PC-3 (cell line): ENCODE data around the gene CAPN3. TPM values are rescaled to one million over a fixed set of nuclear protein-coding genes. Genes with fewer than 3 reads are reported as not detected.

ENCODE experiments used
- ATAC-seq: fragments of 200-7000 bp; cut with Tn5 transposase; 2 replicates; pipeline ENCODE4 v1.9.1; 2020; ENCODE audit warnings: mild to moderate bottlenecking, moderate library complexity
- BruUV-seq: library from RNA; stranded (reverse); fragments of 400-500 nt; replicated peaks from 2 replicates; lab custom pipeline; 2021; lab: Mats Ljungman, UMichigan
- CTCF ChIA-PET: fragments of 300-600 bp; sonication (Branson Sonifier 250); formaldehyde crosslinking; loops from one replicate; lab custom pipeline; 2022; ENCODE audit warnings: antibody characterized with exemption; lab: Charles Lee
- POLR2A ChIA-PET: fragments of 300-600 bp; sonication (Branson Sonifier 250); formaldehyde crosslinking; loops from one replicate; lab custom pipeline; 2022; ENCODE audit warnings: antibody characterized with exemption; ENCODE audit not compliant: unreplicated experiment; lab: Charles Lee
- DNase-seq: peaks from one replicate; pipeline ENCODE4 v3.0.0-alpha.2; 2015
- H2AFZ ChIP-seq: fragments of 300-600 bp; sonication (generic); 2 replicates; pipeline ENCODE4 v1.6.0; 2016; ENCODE audit warnings: antibody characterized with exemption, low read length
- H3F3A ChIP-seq: fragments of 300-600 bp; sonication (generic); one replicate; pipeline ENCODE4 v1.6.0; 2017; ENCODE audit warnings: antibody characterized with exemption, low read length, control low read depth, mild to moderate bottlenecking; ENCODE audit not compliant: unreplicated experiment
- H3K27ac ChIP-seq: fragments of 300-600 bp; sonication (generic); 2 replicates; pipeline ENCODE4 v1.5.1; 2016; ENCODE audit warnings: mild to moderate bottlenecking, low read length
- H3K27me3 ChIP-seq: fragments of 300-600 bp; sonication (generic); 2 replicates; pipeline ENCODE4 v1.6.1; 2016; ENCODE audit warnings: low read length, mixed read lengths
- H3K36me3 ChIP-seq: fragments of 300-600 bp; sonication (generic); 2 replicates; pipeline ENCODE4 v1.6.1; 2016; ENCODE audit warnings: low read depth, mixed run types, low read length, mixed read lengths
- H3K4me1 ChIP-seq: fragments of 300-600 bp; sonication (generic); 2 replicates; pipeline ENCODE4 v1.5.1; 2016; ENCODE audit warnings: low read length; ENCODE audit not compliant: insufficient read depth
- H3K4me2 ChIP-seq: fragments of 300-600 bp; sonication (generic); 2 replicates; pipeline ENCODE4 v1.6.0; 2016; ENCODE audit warnings: low read length
- H3K4me3 ChIP-seq: fragments of 300-600 bp; sonication (generic); 2 replicates; pipeline ENCODE4 v1.5.1; 2016; ENCODE audit warnings: mild to moderate bottlenecking, low read length, mixed read lengths
- H3K79me2 ChIP-seq: fragments of 300-600 bp; sonication (generic); 2 replicates; pipeline ENCODE4 v1.6.1; 2017; ENCODE audit warnings: low read length, mixed read lengths
- H3K9ac ChIP-seq: fragments of 300-600 bp; sonication (generic); 2 replicates; pipeline ENCODE4 v1.6.0; 2016; ENCODE audit warnings: mild to moderate bottlenecking, low read length
- H3K9me2 ChIP-seq: fragments of 300-600 bp; sonication (generic); replicated peaks from 2 replicates; pipeline ENCODE4 v1.6.1; 2016; ENCODE audit warnings: mixed run types, low read length, mixed read lengths
- H3K9me3 ChIP-seq: fragments of 300-600 bp; sonication (generic); 2 replicates; pipeline ENCODE4 v1.6.1; 2016; ENCODE audit warnings: low read length, mixed read lengths
- H4K20me1 ChIP-seq: fragments of 300-600 bp; sonication (generic); 2 replicates; pipeline ENCODE4 v1.6.1; 2016; ENCODE audit warnings: low read length, mixed read lengths
- EZH2 ChIP-seq: fragments of 300-600 bp; sonication (generic); IDR thresholded peaks from one replicate; pipeline ENCODE4 v1.6.1; 2017; ENCODE audit warnings: antibody characterized with exemption, mild to moderate bottlenecking, low read length; ENCODE audit not compliant: unreplicated experiment
- EZH2phosphoT487 ChIP-seq: fragments of 300-600 bp; sonication (generic); IDR thresholded peaks from 2 replicates; pipeline ENCODE4 v1.6.1; 2018; ENCODE audit warnings: mild to moderate bottlenecking, antibody characterized with exemption, low read length, borderline replicate concordance
- intact Hi-C: fragments of 100-400 bp; cut with micrococcal nuclease; formaldehyde crosslinking; loops from 2 replicates; pipeline ENCODE4 v1.9.0; 2023
- total RNA-seq: library from RNA; depleted of rRNA; stranded (reverse); fragments of >200 nt; gene quantifications from 2 replicates; pipeline ENCODE4 v1.2.3, GENCODE V29; 2014
- TF ChIP-seq, protein P1 (sequence below): fragments of 300-600 bp; sonication (generic); conservative IDR thresholded peaks from 2 replicates; pipeline ENCODE4 v1.5.1; 2017; ENCODE audit warnings: antibody characterized with exemption, low read depth, mild to moderate bottlenecking, low read length

CAPN3 gene
- total RNA-seq, 1 experiment from 2014 or later, result 0.40 TPM

DNA sequence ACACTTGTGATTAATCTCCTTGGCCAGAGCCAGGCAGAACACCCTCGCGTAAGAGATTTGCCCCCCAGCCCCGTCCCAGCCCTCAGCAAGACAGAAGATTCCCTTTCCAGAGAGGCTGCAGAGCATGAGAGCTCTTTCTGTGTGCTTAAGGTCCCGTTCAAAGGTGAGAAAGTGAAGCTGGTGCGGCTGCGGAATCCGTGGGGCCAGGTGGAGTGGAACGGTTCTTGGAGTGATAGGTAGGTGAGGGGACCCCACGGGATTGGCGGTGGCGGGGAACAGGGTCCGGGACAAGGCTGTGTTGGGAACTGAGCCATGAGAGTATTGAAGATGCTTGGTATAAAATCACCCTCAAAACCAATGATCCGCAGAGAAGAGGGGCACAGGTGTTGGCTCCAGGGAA is 34.8 kb downstream of the CAPN3 start:
- Histone ChIP-seq H2AFZ (no peak overlapping the region), H3K4me2 (no peak overlapping the region), H3K36me3 (no peaks in the 10 kb centered on the region), H4K20me1 (no peaks in the 10 kb centered on the region), H3K4me3 (no peak overlapping the region), H3K9me2 (no peaks in the 10 kb centered on the region), H3K4me1 (no peaks in the 10 kb centered on the region), H3K9me3 (no peaks in the 10 kb centered on the region), H3K79me2 (no peaks in the 10 kb centered on the region), H3K27ac (no peak overlapping the region), H3F3A (no peaks in the 10 kb centered on the region), H3K9ac (no peak overlapping the region), H3K27me3 (no peaks in the 10 kb centered on the region)
- ATAC-seq (no peak), DNase-seq (no peak)
- intact Hi-C loops, result no loop called here
- no TSS peak for BruUV-seq
- ChIA-PET POLR2A (no interaction called here), CTCF (interaction anchor here (0.7 kb wide), 1 partner anchor 45 kb away, joined by 6 read pairs; no protein-coding TSS in a partner anchor)
- no peak for TF ChIP-seq EZH2
- no peak for TF ChIP-seq EZH2phosphoT487
- TF ChIP-seq, protein P1, sequence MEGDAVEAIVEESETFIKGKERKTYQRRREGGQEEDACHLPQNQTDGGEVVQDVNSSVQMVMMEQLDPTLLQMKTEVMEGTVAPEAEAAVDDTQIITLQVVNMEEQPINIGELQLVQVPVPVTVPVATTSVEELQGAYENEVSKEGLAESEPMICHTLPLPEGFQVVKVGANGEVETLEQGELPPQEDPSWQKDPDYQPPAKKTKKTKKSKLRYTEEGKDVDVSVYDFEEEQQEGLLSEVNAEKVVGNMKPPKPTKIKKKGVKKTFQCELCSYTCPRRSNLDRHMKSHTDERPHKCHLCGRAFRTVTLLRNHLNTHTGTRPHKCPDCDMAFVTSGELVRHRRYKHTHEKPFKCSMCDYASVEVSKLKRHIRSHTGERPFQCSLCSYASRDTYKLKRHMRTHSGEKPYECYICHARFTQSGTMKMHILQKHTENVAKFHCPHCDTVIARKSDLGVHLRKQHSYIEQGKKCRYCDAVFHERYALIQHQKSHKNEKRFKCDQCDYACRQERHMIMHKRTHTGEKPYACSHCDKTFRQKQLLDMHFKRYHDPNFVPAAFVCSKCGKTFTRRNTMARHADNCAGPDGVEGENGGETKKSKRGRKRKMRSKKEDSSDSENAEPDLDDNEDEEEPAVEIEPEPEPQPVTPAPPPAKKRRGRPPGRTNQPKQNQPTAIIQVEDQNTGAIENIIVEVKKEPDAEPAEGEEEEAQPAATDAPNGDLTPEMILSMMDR, result no peak

DNA sequence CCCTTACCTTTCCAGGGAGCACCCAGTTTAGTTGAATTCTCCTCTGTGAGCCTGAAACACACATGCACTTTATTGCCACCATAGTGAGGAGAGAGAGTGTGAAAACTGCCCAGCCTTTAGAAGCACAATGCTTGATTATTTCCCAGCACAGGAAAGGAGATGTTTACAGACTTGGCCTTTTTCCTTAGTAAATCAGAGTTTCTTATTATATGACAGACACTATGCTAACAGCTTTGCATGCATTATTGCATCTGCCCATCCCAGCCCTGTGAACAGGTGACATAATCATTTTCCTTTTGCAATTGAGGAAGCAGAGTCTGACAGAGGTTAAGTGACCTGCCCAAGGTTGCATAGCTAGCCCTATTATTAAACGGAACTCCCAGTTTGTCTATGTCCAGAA is 36.5 kb downstream of the CAPN3 start:
- BruUV-seq, result no TSS peak
- Histone ChIP-seq H3K4me2 (no peak overlapping the region), H3K36me3 (no peaks in the 10 kb centered on the region), H3K9ac (no peak overlapping the region), H3K27ac (no peak overlapping the region), H3K9me2 (no peaks in the 10 kb centered on the region), H3K79me2 (no peaks in the 10 kb centered on the region), H2AFZ (no peak overlapping the region), H3K4me1 (no peaks in the 10 kb centered on the region), H3K27me3 (no peaks in the 10 kb centered on the region), H3K4me3 (no peak overlapping the region), H4K20me1 (no peaks in the 10 kb centered on the region), H3F3A (no peaks in the 10 kb centered on the region), H3K9me3 (no peaks in the 10 kb centered on the region)
- ATAC-seq (peak; percentile 55), DNase-seq (no peak)
- intact Hi-C loops, result no loop called here
- ChIA-PET POLR2A (no interaction called here), CTCF (no interaction called here)
- no peak for TF ChIP-seq EZH2phosphoT487

DNA sequence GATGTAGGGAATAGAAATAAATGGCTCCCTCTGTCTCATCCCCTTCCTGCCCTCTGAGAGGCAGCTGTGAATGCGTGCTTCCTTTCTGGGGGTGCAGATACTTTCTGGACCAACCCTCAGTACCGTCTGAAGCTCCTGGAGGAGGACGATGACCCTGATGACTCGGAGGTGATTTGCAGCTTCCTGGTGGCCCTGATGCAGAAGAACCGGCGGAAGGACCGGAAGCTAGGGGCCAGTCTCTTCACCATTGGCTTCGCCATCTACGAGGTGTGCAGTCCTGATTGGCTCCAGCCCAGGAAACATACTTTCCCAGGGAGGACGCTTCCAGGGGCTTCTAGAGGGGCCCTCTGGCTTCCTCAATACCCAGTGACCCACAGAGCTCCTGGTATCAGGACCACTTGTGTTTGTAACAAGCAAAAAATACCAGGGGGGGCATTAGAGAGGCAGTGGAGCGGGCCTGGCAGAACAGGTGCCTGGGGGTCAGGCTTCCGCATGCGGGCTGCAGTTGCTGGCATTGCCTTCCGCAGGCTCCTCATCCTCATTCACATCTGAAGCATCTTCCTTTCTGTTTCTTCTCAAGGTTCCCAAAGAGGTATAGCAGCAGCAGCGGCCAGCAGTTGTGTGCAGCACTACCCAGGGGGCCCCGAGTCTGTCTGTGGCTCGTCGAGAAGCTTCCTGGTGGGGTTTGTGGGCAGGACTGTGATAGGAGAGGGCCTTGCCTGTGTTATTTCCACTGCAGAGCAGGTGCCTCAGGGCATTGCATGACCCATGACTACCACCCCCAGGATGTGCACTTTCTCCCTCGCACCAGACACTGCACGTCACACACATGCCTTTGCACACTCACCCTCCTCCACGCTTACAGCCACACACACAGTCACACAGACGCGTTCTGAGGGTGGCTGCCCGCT is 42.5 kb downstream of the CAPN3 start:
- Histone ChIP-seq H3F3A (no peaks in the 10 kb centered on the region), H3K4me1 (no peaks in the 10 kb centered on the region), H3K27ac (no peak overlapping the region), H2AFZ (no peak overlapping the region), H3K9ac (no peak overlapping the region), H3K9me2 (no peaks in the 10 kb centered on the region), H3K9me3 (no peaks in the 10 kb centered on the region), H3K79me2 (no peaks in the 10 kb centered on the region), H3K36me3 (no peaks in the 10 kb centered on the region), H3K4me2 (no peak overlapping the region), H3K27me3 (no peaks in the 10 kb centered on the region), H3K4me3 (no peak overlapping the region), H4K20me1 (no peaks in the 10 kb centered on the region)
- DNase-seq, result no peak
- ChIA-PET CTCF (no interaction called here), POLR2A (no interaction called here)
- intact Hi-C loops, result no loop called here
- BruUV-seq, result no TSS peak
- no peak for TF ChIP-seq EZH2
- TF ChIP-seq EZH2phosphoT487, result no peak
- TF ChIP-seq, protein P1, result no peak
- no peak for ATAC-seq
